GM12874 (cell line): ENCODE measurements around the gene SELENOF.

Experiments
- TF ChIP-seq, protein P1 (sequence below): IDR thresholded peaks from 2 replicates; pipeline ENCODE4 v1.5.1; 2011; ENCODE audit warnings: low read depth, mild to moderate bottlenecking, control low read depth, low read length, moderate library complexity; ENCODE audit not compliant: insufficient read depth

SELENOF gene

DNA sequence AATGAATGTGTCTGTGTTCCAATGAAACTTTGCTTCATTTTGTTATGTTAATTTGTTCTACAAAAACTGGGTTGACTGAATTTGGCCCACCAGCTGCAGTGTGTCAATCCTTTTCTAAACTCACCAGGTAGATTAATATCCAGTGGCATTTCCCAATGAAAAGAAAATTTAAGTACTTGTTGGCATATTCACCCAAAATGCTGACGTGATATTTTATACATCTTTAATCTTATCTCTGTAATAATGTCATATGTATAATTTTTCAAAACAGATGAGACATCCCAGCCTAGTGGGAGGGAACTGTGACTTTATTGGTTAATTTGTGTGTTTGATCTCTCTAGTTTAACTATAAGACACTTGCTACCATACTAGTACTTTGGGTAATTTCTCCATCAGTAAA, 8.1 kb downstream of the SELENOF start:
- TF ChIP-seq, protein P1, sequence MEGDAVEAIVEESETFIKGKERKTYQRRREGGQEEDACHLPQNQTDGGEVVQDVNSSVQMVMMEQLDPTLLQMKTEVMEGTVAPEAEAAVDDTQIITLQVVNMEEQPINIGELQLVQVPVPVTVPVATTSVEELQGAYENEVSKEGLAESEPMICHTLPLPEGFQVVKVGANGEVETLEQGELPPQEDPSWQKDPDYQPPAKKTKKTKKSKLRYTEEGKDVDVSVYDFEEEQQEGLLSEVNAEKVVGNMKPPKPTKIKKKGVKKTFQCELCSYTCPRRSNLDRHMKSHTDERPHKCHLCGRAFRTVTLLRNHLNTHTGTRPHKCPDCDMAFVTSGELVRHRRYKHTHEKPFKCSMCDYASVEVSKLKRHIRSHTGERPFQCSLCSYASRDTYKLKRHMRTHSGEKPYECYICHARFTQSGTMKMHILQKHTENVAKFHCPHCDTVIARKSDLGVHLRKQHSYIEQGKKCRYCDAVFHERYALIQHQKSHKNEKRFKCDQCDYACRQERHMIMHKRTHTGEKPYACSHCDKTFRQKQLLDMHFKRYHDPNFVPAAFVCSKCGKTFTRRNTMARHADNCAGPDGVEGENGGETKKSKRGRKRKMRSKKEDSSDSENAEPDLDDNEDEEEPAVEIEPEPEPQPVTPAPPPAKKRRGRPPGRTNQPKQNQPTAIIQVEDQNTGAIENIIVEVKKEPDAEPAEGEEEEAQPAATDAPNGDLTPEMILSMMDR, result no peak

DNA sequence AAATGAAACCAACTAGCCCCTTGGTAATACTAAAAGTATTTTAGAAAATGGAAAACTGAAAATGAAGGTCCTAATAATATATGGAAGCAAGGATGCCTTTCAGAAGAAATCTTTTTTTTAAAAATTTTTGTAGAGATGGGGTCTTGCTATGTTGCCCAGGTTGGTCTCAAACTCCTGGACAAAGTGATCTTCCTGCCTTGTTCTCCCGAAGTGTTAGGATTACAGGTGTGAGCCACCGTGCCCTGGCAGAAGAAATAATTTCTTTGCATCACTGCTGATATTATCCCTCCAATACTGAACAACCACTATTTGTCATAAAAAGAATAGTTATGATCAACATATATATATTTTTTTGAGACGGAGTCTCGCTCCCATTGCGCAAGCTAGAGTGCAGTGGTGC, 25.6 kb downstream of the SELENOF start:
- TF ChIP-seq, protein P1, result no peak

DNA sequence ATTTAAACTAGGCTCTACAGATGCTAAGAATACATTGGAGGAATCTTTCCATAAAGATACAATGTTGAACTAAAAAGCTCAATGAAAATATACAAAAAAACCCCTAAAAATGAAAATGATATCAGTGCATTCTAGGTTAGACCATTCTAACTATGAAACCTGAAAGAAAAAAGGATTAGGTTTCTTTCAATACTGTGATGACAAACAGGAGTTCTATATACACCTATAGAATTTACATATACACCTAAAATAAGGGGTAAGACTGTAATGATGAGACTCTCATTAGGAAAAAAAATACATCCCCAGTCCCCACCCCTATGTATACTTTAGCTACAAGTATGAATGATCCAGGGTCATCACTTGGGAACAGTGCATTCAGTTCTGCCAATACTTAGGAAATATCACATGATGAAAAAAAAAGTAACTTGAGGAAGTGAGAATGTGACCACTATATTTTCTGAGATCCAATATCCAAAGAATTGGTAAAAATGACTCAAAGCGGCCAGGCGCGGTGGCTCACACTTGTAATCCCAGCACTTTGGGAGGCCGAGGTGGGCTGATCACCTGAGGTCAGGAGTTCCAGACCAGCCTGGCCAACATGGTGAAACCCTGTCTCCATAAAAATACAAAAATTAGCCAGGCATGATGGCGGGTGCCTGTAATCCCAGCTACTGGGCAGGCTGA, 26.3 kb downstream of the SELENOF start:
- TF ChIP-seq, protein P1, result no peak

DNA sequence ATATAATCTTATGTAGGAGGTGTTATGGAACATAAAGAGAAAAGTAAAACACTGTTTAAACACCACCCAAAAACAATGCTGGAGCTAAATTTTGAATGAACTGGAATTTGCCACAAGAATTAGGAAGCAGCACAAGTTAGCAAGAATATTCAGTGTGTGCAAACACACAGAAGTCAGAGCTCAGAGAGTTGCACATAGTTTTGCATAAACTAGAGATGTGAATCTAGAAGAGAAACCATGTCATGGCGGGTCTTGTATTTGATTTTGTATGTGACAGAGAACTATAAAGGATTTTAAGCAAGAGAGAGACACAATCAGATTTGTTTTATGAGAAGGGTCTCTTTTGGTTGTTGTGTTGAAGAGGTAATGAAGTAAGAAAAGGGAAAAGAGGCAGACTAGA, 38.2 kb downstream of the SELENOF start:
- TF ChIP-seq, protein P1, result no peak

DNA sequence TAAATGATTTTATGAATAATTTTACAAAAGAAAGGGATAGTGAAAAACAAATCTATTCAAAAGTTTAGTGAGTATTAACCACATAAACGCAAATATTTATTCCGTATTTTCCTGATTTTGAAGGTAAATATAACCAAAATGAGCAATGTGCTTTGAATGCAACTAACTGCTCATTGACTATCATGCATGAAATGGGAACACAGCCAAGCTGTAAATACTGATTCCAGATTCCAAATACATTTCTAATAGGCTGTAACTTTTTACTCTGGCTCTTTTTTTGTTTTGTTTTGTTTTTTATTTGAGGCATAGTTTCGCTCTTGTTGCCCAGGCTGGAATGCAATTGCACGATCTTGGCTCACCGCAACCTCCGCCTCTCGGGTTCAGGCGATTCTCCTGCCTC, 41.8 kb downstream of the SELENOF start:
- TF ChIP-seq, protein P1, result no peak

DNA sequence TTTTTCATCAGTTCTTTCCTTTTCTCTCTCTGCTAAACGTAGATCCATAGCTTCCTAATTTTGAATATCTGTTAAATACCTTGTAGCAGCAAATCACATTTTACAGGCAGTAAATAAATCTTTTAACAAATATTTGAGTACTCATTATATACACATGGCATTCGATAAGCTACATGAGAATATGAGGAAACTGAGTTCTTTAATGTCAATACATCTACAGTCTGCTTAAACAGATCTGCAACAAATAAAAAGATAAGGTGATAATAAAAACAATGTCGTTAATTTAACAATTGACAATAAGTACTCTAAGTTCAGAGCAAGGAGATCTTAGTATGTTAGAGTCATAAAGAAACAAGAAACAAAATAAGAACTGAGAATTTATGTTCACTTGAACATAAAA, 42.9 kb downstream of the SELENOF start:
- TF ChIP-seq, protein P1, result no peak

DNA sequence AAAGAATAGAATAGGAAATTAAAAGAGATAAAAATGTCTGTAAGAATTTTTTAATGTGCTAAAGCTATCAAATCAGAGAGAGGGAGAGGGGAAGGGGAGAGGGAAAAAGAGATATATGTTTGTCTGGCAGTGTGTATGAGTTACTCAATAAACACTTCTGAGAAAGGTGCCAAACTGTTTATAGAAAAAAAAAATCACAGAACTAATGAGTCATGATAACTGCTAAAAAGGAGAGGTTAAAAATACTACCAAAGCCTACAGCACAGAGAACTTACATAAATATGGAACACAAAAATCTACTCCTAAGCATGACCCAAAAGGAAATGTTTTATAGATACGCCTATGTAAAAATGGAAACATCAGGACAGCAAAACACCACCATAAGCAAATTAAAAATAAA, 45.4 kb downstream of the SELENOF start:
- TF ChIP-seq, protein P1, result no peak
